ENCODE measurements around the gene WDR93.

- TF ChIP-seq CTCF (IDR thresholded peaks at IDR 0.05) (no peak), EZH2 (IDR thresholded peaks at IDR 0.05; ENCODE audit: borderline replicate concordance, insufficient read depth, low read depth, low read length, poor library complexity, severe bottlenecking) (no peak)
These were observed 100.0 kb downstream of the WDR93 start for GRCh38 chr15:89790661-89791060.
